NCI-H2227 treated with DMSO at 0.1 percent for 48 hours (cell line): Measurements from ENCODE around the gene IZUMO2.
"Not testable (repeated sequence)": the region's sequence is repeated elsewhere in the genome, so short reads cannot be mapped to it uniquely, and the experiment has no call there.

Experiments used
- DNase-seq: peaks from one replicate; lab custom pipeline; 2025; lab: John Stamatoyannopoulos, UW

IZUMO2 gene

GRCh38 chr19:50184196-50184595 lies 21.1 kb upstream of the IZUMO2 start:
- no peak for DNase-seq

DNA sequence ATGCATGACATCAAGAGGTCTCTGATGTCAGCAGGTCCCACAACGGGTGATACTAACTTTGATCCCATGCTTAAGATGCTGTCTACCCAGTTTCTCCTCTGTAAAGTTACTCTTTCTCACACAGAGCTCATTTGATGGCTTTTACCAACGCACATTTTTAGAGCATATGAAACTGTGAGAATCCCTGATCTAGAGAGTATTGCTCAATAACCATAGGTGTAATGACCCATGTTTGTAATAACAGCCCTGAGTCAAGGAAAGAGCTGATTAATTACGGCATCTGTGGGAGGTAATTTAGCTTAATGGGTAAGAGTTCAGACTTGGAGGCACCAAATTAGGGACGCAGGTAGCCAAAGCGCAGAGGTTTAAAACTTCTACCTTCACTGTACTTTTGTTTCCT lies 18.0 kb upstream of the IZUMO2 start:
- DNase-seq, result no peak

DNA sequence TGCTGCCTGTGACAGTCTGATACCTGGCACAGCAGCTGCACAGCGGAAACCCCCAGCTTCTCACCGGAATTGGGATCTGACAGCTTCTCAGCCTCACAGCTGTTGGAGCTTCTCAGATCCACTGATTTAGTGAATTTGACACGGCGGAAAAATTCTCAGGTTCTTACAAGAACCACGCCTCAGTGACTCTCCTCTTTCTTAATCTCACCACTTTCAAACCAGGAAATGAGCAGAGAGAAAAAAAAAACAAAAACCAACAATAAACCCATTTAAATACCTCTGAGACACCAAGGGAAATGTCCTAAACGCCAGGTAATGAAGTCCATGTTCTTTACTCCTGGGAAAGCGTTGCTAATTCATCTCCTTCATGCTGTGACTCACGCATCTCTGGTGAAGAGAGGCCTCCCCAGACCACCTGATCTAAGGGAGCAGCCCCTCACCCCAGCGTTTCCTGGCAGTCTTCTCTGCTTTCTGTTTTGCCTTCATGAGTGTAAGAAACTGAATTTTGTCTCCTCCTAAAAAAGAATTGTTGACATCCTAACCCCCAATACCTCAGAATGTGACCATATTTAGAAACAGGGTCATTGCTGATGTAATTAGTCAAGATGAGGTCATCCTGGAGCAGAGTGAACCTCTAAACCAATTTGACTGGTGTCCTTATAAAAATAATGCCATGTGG lies 15.9 kb upstream of the IZUMO2 start:
- DNase-seq, result no peak

DNA sequence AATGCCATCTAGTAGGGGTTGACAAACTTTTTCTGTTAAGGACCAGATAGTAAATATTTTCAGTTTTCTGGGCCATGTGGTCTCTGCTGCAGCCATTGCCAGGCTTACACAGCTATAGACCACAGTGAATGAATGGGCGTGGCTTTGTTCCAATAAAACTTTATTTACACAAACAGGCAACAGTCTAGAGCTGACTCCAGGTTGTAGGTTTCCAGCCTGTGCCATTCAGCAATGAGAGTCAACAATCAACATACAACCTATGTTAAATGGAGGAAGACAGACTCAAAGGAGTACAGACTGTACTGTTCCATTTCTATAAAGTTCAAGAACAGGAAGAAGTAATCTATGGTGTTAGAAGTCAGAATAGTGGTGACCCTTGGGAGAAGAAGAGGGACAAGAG lies 15.2 kb upstream of the IZUMO2 start:
- DNase-seq, result no peak

DNA sequence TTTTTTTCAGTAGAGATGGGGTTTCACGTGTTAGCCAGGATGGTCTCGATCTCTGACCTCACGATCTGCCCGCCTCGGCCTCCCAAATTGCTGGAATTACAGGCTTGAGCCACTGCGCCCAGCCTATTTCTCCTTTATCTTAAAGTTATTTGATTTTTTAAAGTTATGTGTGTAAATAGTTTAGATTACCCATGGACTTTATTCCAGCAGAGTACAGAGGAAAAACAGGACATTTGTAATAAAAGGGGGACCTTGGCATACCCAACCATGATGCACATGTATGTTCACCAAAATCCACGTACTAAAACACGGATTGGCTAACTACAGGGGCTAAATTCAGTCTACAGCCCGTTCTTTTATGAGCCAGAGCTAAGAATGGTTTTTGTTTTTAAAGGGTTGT lies 13.7 kb upstream of the IZUMO2 start:
- DNase-seq, result no peak

GRCh38 chr19:50175924-50176323 lies 12.8 kb upstream of the IZUMO2 start:
- DNase-seq, result no peak

DNA sequence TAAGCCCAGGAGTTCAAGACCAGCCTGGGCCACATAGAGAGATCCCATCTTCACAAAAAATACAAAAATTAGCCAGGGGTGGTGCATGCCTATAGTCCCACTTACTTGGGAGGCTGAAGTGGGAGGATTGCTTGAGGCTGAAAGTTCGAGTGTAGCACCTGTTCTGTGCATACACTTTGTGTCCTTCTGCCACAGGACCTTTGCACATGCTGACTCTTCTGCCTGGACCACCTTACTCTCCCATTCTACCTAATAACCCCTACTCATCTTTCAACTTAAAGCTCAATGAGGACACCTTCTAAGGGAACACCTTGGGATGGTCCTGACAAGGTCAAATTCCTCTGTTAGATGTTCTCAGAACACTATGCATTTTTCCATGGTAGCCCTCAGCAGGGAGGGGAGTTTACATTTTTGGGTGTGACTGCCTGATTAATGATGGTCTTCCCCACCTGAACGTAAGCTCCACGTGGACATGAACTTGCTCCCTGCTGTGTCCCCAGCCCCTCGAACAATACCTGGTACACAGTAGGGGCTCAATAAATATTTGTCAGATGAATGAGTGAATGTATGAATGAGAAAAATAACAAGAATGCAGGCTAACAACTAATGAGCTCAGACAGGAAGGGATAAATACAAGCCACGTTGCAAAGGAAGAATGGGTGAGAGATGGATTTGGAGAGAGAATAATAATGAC lies 11.2 kb upstream of the IZUMO2 start:
- no peak for DNase-seq

DNA sequence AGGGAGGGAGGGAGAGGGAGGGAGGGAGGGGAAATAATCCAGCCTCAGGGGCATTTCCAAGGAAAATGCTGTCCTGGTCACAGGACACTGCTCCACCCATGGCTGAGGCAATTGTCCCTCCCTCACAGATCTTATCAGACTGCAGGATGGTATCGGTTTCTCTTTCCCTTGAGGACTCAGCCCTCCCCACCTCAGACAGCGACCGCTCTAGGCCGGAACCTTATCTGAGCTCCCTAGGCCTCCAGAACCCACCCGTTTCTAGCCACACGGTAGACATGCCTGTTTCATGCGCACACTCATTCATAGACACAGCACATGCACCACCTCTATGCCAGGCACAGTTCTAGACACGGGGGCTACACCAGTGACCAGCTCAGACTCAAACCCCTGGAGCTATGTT lies 10.0 kb upstream of the IZUMO2 start:
- no peak for DNase-seq

GRCh38 chr19:50172726-50173125 lies 9.6 kb upstream of the IZUMO2 start:
- DNase-seq, result no peak

DNA sequence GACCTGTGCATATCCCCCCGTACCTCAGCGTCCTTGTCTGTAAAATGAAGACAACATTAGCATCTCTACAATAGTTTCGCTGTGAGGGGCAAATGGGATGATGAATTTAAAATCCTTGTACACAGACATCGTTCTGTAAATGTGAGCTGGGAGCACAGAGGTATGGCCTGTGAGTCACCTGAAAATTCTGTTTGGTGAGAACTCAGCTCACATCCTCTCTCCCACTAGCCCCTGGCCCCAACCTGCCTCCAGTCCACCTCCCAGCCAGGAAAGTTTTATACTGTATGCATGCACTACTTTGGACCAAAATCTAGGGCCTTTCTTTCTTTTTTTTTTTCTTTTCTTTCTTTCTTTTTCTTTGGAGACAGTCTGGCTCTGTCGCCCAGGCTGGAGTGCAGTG lies 8.7 kb upstream of the IZUMO2 start:
- DNase-seq, result no peak

DNA sequence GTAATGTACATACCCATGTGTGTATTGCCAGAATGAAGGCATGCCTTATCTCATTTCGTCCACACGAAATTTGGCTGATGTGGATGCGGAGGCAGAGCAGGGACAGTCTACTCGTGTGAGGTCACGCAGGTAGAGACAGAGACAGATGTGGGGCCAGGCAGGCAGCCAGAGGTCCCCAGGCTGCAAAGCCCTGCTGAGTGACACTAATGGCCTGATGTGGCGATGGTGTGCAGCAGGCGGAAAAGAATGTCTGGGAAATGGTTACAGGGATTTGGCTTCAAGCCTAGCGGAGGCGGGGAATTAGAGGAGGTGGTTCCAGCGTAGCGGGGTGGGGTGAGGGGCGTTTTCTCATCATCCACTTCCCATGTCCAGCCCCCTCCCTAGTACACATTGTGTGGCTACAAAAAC lies 4.2 kb upstream of the IZUMO2 start:
- DNase-seq, result peak; percentile 33

GRCh38 chr19:50159078-50159477 lies 4.0 kb downstream of the IZUMO2 start:
- DNase-seq, result no peak

GRCh38 chr19:50158577-50158976 lies 4.5 kb downstream of the IZUMO2 start:
- no peak for DNase-seq

DNA sequence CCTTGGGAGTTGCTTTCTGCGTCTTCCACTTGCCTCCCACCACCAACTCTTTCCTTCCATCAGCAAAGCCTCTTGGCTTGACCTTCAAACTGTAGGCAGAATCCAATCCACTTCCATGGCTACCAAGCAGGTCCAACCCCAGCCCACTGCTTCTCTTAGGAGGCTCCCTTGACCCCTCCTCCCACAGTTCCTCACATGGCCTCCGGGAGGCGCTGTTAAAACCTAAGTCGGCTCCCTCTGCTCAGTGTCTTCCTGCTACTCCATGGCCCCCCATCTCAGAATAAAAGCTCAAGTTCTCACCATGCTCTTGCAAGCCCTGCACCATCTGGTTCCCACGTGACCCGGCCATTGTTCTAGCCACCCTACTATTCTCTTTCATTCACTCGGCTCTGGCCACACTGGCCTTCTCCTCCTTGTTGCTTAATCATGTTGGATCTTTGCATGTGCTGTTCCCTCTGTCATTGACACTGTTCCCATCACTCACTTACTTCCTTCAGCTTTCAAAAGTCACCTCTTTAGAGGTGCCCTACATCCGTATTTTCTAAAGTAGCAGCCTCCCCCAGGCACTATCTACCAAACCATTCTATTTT lies 7.5 kb downstream of the IZUMO2 start:
- DNase-seq, result no peak

DNA sequence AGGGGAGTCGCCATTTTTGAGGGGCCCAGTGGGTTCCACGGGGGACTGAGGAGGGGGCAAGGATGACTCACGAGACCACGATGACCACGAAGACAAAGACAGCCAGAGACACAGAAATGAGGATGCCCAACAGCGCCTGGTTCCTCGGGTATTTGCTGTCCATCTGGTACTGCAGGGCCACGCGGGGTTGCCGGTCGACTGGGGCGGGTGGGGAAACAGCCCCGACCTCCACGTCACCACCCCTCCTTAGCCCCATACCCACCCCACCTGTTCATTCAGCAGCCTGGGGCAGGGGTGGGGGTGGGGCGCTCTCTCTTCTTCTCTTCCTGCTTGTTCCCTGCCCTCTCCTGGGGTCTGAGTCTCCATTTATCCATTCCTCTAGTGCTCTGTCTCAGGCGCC lies 8.6 kb downstream of the IZUMO2 start:
- DNase-seq, result no peak

DNA sequence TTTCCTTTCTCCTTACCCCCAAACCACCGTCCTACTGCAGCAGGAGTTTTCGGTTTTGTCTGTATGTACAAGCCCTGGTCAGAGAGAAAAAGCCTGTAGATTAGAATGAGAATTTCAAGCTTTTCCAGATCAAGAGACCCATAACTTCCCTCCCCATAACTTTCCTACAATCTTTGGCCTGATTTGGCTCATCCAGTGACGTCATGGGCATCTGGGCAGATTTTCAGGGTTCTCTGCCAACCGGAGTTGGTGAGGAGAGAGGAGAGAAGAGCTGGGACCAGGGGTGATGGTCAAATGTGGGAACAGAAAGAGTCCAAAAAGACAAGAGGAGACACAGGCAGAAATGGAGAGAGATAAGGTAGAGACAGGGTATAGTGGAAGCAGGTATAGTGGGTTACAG lies 10.5 kb downstream of the IZUMO2 start:
- DNase-seq, result no peak

DNA sequence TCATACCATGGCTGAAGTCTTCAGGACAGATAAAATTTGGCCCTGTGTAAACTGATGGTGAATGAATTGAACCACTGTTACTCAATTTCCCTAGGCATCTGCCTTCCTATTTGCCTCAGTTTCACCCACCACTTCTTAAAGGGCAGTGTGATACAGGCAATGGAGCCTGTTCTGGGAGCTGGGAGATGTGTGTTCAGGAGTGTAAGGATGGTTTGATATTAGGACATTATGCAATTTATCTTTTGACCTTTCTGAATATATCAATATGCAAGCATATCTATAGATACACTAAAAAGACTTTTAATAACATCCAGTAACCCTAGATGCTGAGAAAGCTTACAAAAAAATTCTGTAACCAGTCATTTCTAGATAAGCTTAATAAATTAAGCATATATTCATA lies 14.6 kb downstream of the IZUMO2 start:
- no peak for DNase-seq

- peak; percentile 82 for DNase-seq
Measured at GRCh38 chr19:50147462-50148423, 15.3 kb downstream of the IZUMO2 start.

- DNase-seq, result not testable (repeated sequence)
Measured at GRCh38 chr19:50141921-50142320, 21.2 kb downstream of the IZUMO2 start.

DNA sequence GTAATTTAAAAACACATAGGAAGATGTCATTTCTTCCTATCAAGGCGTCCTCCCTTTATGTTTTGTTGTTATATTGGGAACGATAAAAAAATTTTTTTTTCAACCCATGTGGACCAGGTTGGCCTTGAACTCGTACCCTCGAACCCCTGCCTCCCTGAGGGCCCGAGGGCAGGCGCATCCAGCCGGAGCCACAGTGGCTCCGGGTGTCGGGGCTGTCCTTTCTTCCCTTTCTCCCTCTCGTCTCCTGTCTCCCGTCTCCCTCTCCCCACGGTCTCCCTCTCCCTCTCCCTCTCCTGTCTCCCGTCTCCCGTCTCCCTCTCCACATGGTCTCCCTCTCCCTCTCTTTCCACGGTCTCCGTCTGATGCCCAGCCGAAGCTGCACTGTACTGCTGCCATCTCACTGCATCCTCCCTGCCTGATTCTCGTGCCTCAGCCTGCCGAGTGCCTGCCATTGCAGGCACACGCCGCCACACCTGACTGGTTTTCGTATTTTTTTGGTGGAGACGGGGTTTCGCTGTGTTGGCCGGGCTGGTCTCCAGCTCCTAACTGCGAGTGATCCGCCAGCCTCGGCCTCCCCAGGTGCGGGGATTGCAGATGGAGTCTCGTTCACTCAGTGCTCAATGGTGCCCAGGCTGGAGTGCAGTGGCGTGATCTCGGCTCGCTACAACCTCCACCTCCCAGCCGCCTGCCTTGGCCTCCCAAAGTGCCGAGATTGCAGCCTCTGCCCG lies 22.8 kb downstream of the IZUMO2 start:
- not testable (repeated sequence) for DNase-seq

GRCh38 chr19:50136603-50137365 lies 26.3 kb downstream of the IZUMO2 start:
- not testable (repeated sequence) for DNase-seq
